OCI-LY1 (cell line): ENCODE data around the gene ZNF776.
"Not testable (repeated sequence)": the region's sequence is repeated elsewhere in the genome, so short reads cannot be mapped to it uniquely, and the experiment has no call there.

ENCODE experiments used
- H2AFZ ChIP-seq: fragments of 200-600 bp; sonication (generic), shearing (Covaris generic); 2 replicates; pipeline ENCODE4 v1.6.0; 2014; ENCODE audit warnings: antibody characterized with exemption, mild to moderate bottlenecking, low read length
- H3F3A ChIP-seq: fragments of 200-600 bp; sonication (generic), shearing (Covaris generic); 2 replicates; pipeline ENCODE4 v1.6.0; 2014; ENCODE audit warnings: mild to moderate bottlenecking, antibody characterized with exemption, low read length, moderate library complexity; ENCODE audit not compliant: insufficient read depth
- H3K27ac ChIP-seq: fragments of 200-600 bp; sonication (generic); 2 replicates; pipeline ENCODE4 v1.5.1; 2014; ENCODE audit warnings: low read length, mixed run types, mild to moderate bottlenecking, low read depth; ENCODE audit not compliant: poor library complexity, severe bottlenecking
- H3K27me3 ChIP-seq: fragments of 200-600 bp; sonication (generic); 2 replicates; pipeline ENCODE4 v1.6.0; 2014; ENCODE audit warnings: antibody characterized with exemption, mild to moderate bottlenecking, low read length, moderate library complexity; ENCODE audit not compliant: insufficient read depth
- H3K36me3 ChIP-seq: fragments of 200-600 bp; sonication (generic); 2 replicates; pipeline ENCODE4 v1.6.1; 2014; ENCODE audit warnings: mild to moderate bottlenecking, antibody characterized with exemption, low read length, moderate library complexity, mixed read lengths; ENCODE audit not compliant: insufficient read depth
- H3K4me1 ChIP-seq: fragments of 200-600 bp; sonication (generic); 2 replicates; pipeline ENCODE4 v1.5.1; 2014; ENCODE audit warnings: mild to moderate bottlenecking, low read length, moderate library complexity; ENCODE audit not compliant: insufficient read depth, severe bottlenecking
- H3K4me2 ChIP-seq: fragments of 200-600 bp; sonication (generic), shearing (Covaris generic); 2 replicates; pipeline ENCODE4 v1.6.1; 2014; ENCODE audit warnings: low read length
- H3K4me3 ChIP-seq: fragments of 200-600 bp; sonication (generic); 2 replicates; pipeline ENCODE4 v1.5.1; 2014; ENCODE audit warnings: low read length, low read depth, mild to moderate bottlenecking, mixed read lengths; ENCODE audit not compliant: poor library complexity, severe bottlenecking
- H3K79me2 ChIP-seq: fragments of 200-600 bp; shearing (Covaris generic); 2 replicates; pipeline ENCODE4 v1.6.1; 2016; ENCODE audit warnings: mixed run types, low read length, mixed read lengths; ENCODE audit not compliant: insufficient read depth
- H3K9ac ChIP-seq: fragments of 200-600 bp; sonication (generic), shearing (Covaris generic); 2 replicates; pipeline ENCODE4 v1.6.1; 2014; ENCODE audit warnings: mild to moderate bottlenecking, low read length, mixed read lengths
- H3K9me2 ChIP-seq: fragments of 200-600 bp; sonication (generic), shearing (Covaris generic); 2 replicates; pipeline ENCODE4 v1.6.1; 2014; ENCODE audit warnings: low read depth, mild to moderate bottlenecking, low read length, mixed read lengths
- H3K9me3 ChIP-seq: fragments of 200-600 bp; shearing (Covaris generic); 2 replicates; pipeline ENCODE4 v1.6.1; 2014; ENCODE audit warnings: low read length, mixed read lengths
- H4K20me1 ChIP-seq: fragments of 200-600 bp; sonication (generic), shearing (Covaris generic); 2 replicates; pipeline ENCODE4 v1.6.0; 2016; ENCODE audit warnings: mild to moderate bottlenecking, low read length; ENCODE audit not compliant: insufficient read depth
- CTCF ChIP-seq: fragments of 200-600 bp; sonication (generic), shearing (Covaris generic); IDR thresholded peaks from 2 replicates; pipeline ENCODE4 v1.5.1; 2017; ENCODE audit warnings: mild to moderate bottlenecking, antibody characterized with exemption, low read length, moderate library complexity, mixed read lengths
- EZH2 ChIP-seq: fragments of 200-600 bp; sonication (generic), shearing (Covaris generic); IDR thresholded peaks from 2 replicates; pipeline ENCODE4 v1.8.0; 2017; ENCODE audit warnings: borderline replicate concordance, mixed run types, mild to moderate bottlenecking, antibody characterized with exemption, low read length, moderate library complexity, mixed read lengths

ZNF776 gene

GRCh38 chr19:57789288-57789687, 42.7 kb downstream of the ZNF776 start:
- no peak overlapping the region for H3K27ac ChIP-seq
- no peak overlapping the region for H2AFZ ChIP-seq
- no peaks in the 10 kb centered on the region; the same call in 1 of the 2 replicates for H3K79me2 ChIP-seq
- no peaks in the 10 kb centered on the region for H3K4me1 ChIP-seq
- no peak overlapping the region for H3K4me2 ChIP-seq
- H3K27me3 ChIP-seq: no peaks in the 10 kb centered on the region
- H3K9ac ChIP-seq: no peak overlapping the region
- H3K4me3 ChIP-seq: no peak overlapping the region
- no peaks in the 10 kb centered on the region for H3K9me3 ChIP-seq
- H3F3A ChIP-seq: no peaks in the 10 kb centered on the region
- H3K9me2 ChIP-seq: no peaks in the 10 kb centered on the region
- H4K20me1 ChIP-seq: no peaks in the 10 kb centered on the region
- TF ChIP-seq EZH2 (no peak), CTCF (no peak)
- H3K36me3 ChIP-seq: peaks cover 86% of the 10 kb centered on the region

- H4K20me1 ChIP-seq, H3K4me2 ChIP-seq, H3K9ac ChIP-seq, H3K4me3 ChIP-seq, H2AFZ ChIP-seq, H3F3A ChIP-seq, H3K79me2 ChIP-seq, H3K27ac ChIP-seq, H3K9me2 ChIP-seq, H3K27me3 ChIP-seq, H3K9me3 ChIP-seq, H3K4me1 ChIP-seq: not testable (repeated sequence)
- H3K36me3 ChIP-seq: peaks cover 46% of the 10 kb centered on the region
These were observed 50.0 kb downstream of the ZNF776 start for GRCh38 chr19:57796580-57796979.

GRCh38 chr19:57800696-57801095, 54.1 kb downstream of the ZNF776 start:
- Histone ChIP-seq H3K4me1 (peaks cover 8% of the 10 kb centered on the region), H3F3A (no peaks in the 10 kb centered on the region), H3K27me3 (no peaks in the 10 kb centered on the region), H3K4me2 (no peak overlapping the region), H3K9ac (no peak overlapping the region), H3K9me3 (no peaks in the 10 kb centered on the region), H3K9me2 (no peaks in the 10 kb centered on the region), H4K20me1 (no peaks in the 10 kb centered on the region), H3K36me3 (peaks cover 33% of the 10 kb centered on the region), H3K4me3 (no peak overlapping the region), H3K27ac (no peak overlapping the region), H2AFZ (no peak overlapping the region), H3K79me2 (0 out of 2 replicates have a peak, but pooled peaks cover 5% of the 10 kb centered on the region)
- TF ChIP-seq CTCF (no peak), EZH2 (no peak)

- no peaks in the 10 kb centered on the region for H3F3A ChIP-seq
- peaks cover 8% of the 10 kb centered on the region for H3K4me1 ChIP-seq
- no peak overlapping the region for H3K9ac ChIP-seq
- H3K9me2 ChIP-seq: no peaks in the 10 kb centered on the region
- H3K36me3 ChIP-seq: peaks cover 39% of the 10 kb centered on the region
- H3K27me3 ChIP-seq: no peaks in the 10 kb centered on the region
- no peak overlapping the region for H3K4me3 ChIP-seq
- no peak overlapping the region for H2AFZ ChIP-seq
- H3K27ac ChIP-seq: no peak overlapping the region
- TF ChIP-seq CTCF: peak; percentile 28; the same call in 1 of the 2 replicates
- TF ChIP-seq EZH2: no peak
- no peak overlapping the region; the same call in 1 of the 2 replicates for H3K4me2 ChIP-seq
- no peaks in the 10 kb centered on the region for H4K20me1 ChIP-seq
- no peaks in the 10 kb centered on the region for H3K9me3 ChIP-seq
- H3K79me2 ChIP-seq: 0 out of 2 replicates have a peak, but pooled peaks cover 5% of the 10 kb centered on the region
These were observed 55.7 kb downstream of the ZNF776 start for GRCh38 chr19:57802269-57802668.
